HCT116 (cell line): ENCODE measurements around the gene CD27. TPM values are rescaled to one million over a fixed set of nuclear protein-coding genes. Genes with fewer than 3 reads are reported as not detected.
A peak's percentile ranks its signal among the peaks of the same experiment; 100 is the strongest.

Source experiments
- ATAC-seq: fragments of 200-7000 bp; cut with Tn5 transposase; 2 replicates; pipeline ENCODE4 v1.9.1; 2020; ENCODE audit warnings: mild to moderate bottlenecking, moderate library complexity
- BruUV-seq: library from RNA; stranded (reverse); fragments of 400-500 nt; replicated peaks from 2 replicates; lab custom pipeline; 2021; lab: Mats Ljungman, UMichigan
- CTCF ChIA-PET: fragments of 300-600 bp; sonication (Branson Sonifier 250); formaldehyde crosslinking; loops from one replicate; lab custom pipeline; 2021; ENCODE audit warnings: antibody characterized with exemption; lab: Charles Lee
- POLR2A ChIA-PET: fragments of 300-600, 350-600 bp; sonication (Branson Sonifier 250); formaldehyde crosslinking; loops from one replicate; lab custom pipeline; 2021; ENCODE audit warnings: antibody characterized with exemption; lab: Charles Lee
- RAD21 ChIA-PET, 2 experiments: fragments of 300-600 bp; sonication (Branson Sonifier 250); formaldehyde crosslinking; loops; one replicate each; lab custom pipeline; 2023; ENCODE audit warnings: low total read pairs in 2 of 2; ENCODE audit not compliant: uncharacterized antibody in 2 of 2, unreplicated experiment in 2 of 2, low non-redundant PET in 1 of 2; lab: Charles Lee
- DNase-seq: peaks from one replicate; pipeline ENCODE4 v3.0.0-alpha.2; 2010; ENCODE audit warnings: low read depth, low spot score
- H2AFZ ChIP-seq: fragments of 200-600 bp; shearing (Covaris generic), sonication (generic); 2 replicates; pipeline ENCODE4 v1.6.1; 2017; ENCODE audit warnings: low read depth, mixed run types, mixed read lengths, antibody characterized with exemption, low read length; ENCODE audit not compliant: poor library complexity, severe bottlenecking
- H3K27ac ChIP-seq: 2 replicates; pipeline ENCODE4 v1.5.1; 2012; ENCODE audit warnings: low read depth, low read length
- H3K27me3 ChIP-seq: fragments of 200-600 bp; sonication (generic); 2 replicates; pipeline ENCODE4 v1.6.1; 2016; ENCODE audit warnings: mixed run types, low read length, mixed read lengths; ENCODE audit not compliant: insufficient read depth
- H3K36me3 ChIP-seq, 2 experiments: fragments of 200-500 bp in 1 of 2; fragments of 200-600 bp in 1 of 2; sonication (Bioruptor generic) in 1 of 2; sonication (generic) in 1 of 2; 2 replicates each; pipeline versions ENCODE4 v1.5.1 to v1.6.1; 2014 to 2016; ENCODE audit warnings: low read length in 2 of 2, inconsistent platforms in 1 of 2, mixed read lengths in 1 of 2, mixed run types in 1 of 2; ENCODE audit not compliant: insufficient read depth in 2 of 2, control insufficient read depth in 1 of 2
- H3K4me1 ChIP-seq, 2 experiments: fragments of 200-600 bp in 1 of 2; sonication (generic) in 1 of 2; 2 replicates each; pipeline versions ENCODE4 v1.5.1 to v1.6.1; 2012 to 2017; ENCODE audit warnings: low read length in 2 of 2, inconsistent platforms in 1 of 2, mild to moderate bottlenecking in 1 of 2, mixed read lengths in 1 of 2, mixed run types in 1 of 2, moderate library complexity in 1 of 2; ENCODE audit not compliant: insufficient read depth in 2 of 2, control insufficient read depth in 1 of 2
- H3K4me2 ChIP-seq: fragments of 200-600 bp; sonication (generic); 2 replicates; pipeline ENCODE4 v1.6.1; 2017; ENCODE audit warnings: mixed run types, low read length, mixed read lengths
- H3K4me3 ChIP-seq, 2 experiments: fragments of 200-600 bp in 1 of 2; sonication (generic) in 1 of 2; replicated peaks in 1 of 2; 2 replicates each; pipeline ENCODE4 v1.5.1; 2011 to 2016; ENCODE audit warnings: low read length in 2 of 2, control low read depth in 1 of 2, low read depth in 1 of 2, mild to moderate bottlenecking in 1 of 2, mixed read lengths in 1 of 2, mixed run types in 1 of 2
- H3K79me2 ChIP-seq: fragments of 200-600 bp; sonication (generic); 2 replicates; pipeline ENCODE4 v1.6.1; 2017; ENCODE audit warnings: mild to moderate bottlenecking, mixed run types, low read length, moderate library complexity, mixed read lengths; ENCODE audit not compliant: insufficient read depth
- H3K9ac ChIP-seq: fragments of 200-600 bp; sonication (generic); 2 replicates; pipeline ENCODE4 v1.6.1; 2016; ENCODE audit warnings: low read length, mixed read lengths
- H3K9me2 ChIP-seq: fragments of 200-600 bp; sonication (generic), shearing (Covaris generic); 2 replicates; pipeline ENCODE4 v1.6.1; 2017; ENCODE audit warnings: mixed run types, mild to moderate bottlenecking, moderate library complexity; ENCODE audit not compliant: insufficient read depth
- H3K9me3 ChIP-seq, 2 experiments: fragments of 200-500 bp in 1 of 2; fragments of 200-600 bp in 1 of 2; sonication (Bioruptor generic) in 1 of 2; sonication (generic) in 1 of 2; 2 replicates each; pipeline ENCODE4 v1.6.1; 2014 to 2017; ENCODE audit warnings: low read length in 2 of 2, mixed read lengths in 2 of 2, inconsistent platforms in 1 of 2, low read depth in 1 of 2, mild to moderate bottlenecking in 1 of 2, mixed run types in 1 of 2, moderate library complexity in 1 of 2; ENCODE audit not compliant: control insufficient read depth in 1 of 2, insufficient read depth in 1 of 2
- H4K20me1 ChIP-seq: fragments of 200-600 bp; sonication (generic), shearing (Covaris generic); 2 replicates; pipeline ENCODE4 v1.6.1; 2017; ENCODE audit warnings: mixed run types, mild to moderate bottlenecking, moderate library complexity; ENCODE audit not compliant: insufficient read depth
- CTCF ChIP-seq, 3 experiments: fragments of 200-600 bp in 1 of 3; sonication (generic) in 1 of 3; IDR thresholded peaks in 2 of 3; conservative IDR thresholded peaks in 1 of 3; 2 replicates each; pipeline ENCODE4 v1.5.1; 2012 to 2017; ENCODE audit warnings: low read depth in 2 of 3, low read length in 2 of 3, antibody characterized with exemption in 1 of 3, borderline replicate concordance in 1 of 3, control low read depth in 1 of 3, mild to moderate bottlenecking in 1 of 3, mixed read lengths in 1 of 3, mixed run types in 1 of 3, moderate library complexity in 1 of 3; ENCODE audit not compliant: insufficient read depth in 1 of 3
- ELF1 ChIP-seq: IDR thresholded peaks from 2 replicates; pipeline ENCODE4 v1.6.1; 2012; ENCODE audit warnings: low read depth, borderline replicate concordance
- RAD21 ChIP-seq: IDR thresholded peaks from 2 replicates; pipeline ENCODE4 v1.6.1; 2012; ENCODE audit warnings: low read depth, mild to moderate bottlenecking
- intact Hi-C: fragments of 100-400 bp; cut with micrococcal nuclease; formaldehyde crosslinking; loops from 2 replicates; pipeline ENCODE4 v1.10.0; 2022
- total RNA-seq: library from RNA; stranded (reverse); gene quantifications from one replicate; pipeline ENCODE4 v1.2.1, GENCODE V29; 2021; ENCODE audit not compliant: unreplicated experiment

Gene CD27
- total RNA-seq, 1 experiment from 2014 or later: 0.25 TPM

DNA sequence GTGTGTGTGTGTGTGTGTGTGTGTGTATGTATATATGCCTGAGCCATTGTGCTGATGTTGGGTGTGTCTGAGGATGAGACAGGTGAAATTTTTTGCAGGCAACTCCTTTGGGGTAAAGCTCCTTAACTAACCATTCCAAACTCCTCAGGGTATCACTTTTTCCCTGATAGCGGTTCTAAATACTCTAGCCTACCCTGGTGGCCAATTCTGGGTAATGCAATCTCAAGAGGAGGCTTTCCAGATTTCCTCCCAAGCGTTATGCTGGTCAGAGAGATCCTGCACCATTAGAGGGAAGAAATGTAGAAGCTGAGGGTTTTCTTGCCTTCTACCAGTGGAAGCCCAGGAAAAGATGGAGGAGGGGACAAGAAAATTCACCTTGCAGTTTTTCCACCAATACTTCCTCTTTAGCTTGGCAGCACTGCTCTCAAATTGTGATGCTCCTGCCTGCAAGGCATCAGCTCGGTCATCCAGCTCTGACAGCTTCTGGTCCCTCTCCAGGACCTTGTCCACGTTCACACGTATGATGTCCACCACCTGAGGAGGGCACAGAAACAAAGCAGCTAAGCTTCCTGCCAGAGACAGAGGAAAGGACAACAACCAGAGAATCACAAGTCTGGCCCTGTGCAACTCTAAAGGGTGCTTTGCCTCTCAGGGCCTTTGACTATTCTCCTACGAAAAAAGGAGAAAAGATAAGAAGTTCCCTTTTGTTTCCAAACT is 20.9 kb downstream of the CD27 start:
- RAD21 ChIA-PET: interaction anchor here (0.7 to 1.7 kb wide), 11 partner anchors 40 to 477 kb away, joined by 3 to 9 read pairs (median 4); no protein-coding TSS in a partner anchor
- Histone ChIP-seq H3K79me2 (no peaks in the 10 kb centered on the region; the same call in 1 of the 2 replicates), H4K20me1 (no peaks in the 10 kb centered on the region), H3K27ac (no peak overlapping the region), H3K27me3 (no peaks in the 10 kb centered on the region), H3K9me2 (no peaks in the 10 kb centered on the region), H2AFZ (no peak overlapping the region), H3K9me3 (no peaks in the 10 kb centered on the region), H3K36me3 (peaks cover 14 to 31% of the 10 kb centered on the region in 2 experiments; a peak in 3 of 4 replicates), H3K9ac (no peak overlapping the region), H3K4me3 (no peak overlapping the region), H3K4me2 (no peak overlapping the region), H3K4me1 (peaks cover 6 to 14% of the 10 kb centered on the region in 2 experiments)
- CTCF ChIA-PET: interaction anchor here (0.6 to 2.1 kb wide), 26 partner anchors 21 to 1622 kb away, joined by 3 to 46 read pairs (median 4); partner anchors contain the start of genes CD27 and TNFRSF1A
- no TSS peak for BruUV-seq
- TF ChIP-seq ELF1 (no peak), CTCF (IDR thresholded peaks at IDR 0.05 in 2 of 3, conservative IDR thresholded peaks at IDR 0.05 in 1 of 3; ENCODE audit: borderline replicate concordance in 1 of 3, insufficient read depth in 1 of 3, low read depth in 2 of 3, low read length in 2 of 3) (peak; percentile 84 to 85 (median 85)), RAD21 (peak; percentile 95)
- POLR2A ChIA-PET: interaction anchor here (1.0 to 1.5 kb wide), 4 partner anchors 69 to 142 kb away, joined by 3 to 7 read pairs (median 3); partner anchors contain the start of gene GAPDH
- DNase-seq (peak; percentile 54), ATAC-seq (peak; percentile 64)
- intact Hi-C loops: loop anchor here (1.0 to 5.0 kb wide), 4 partner anchors 42 to 403 kb away; no protein-coding TSS in a partner anchor
